LNCAP (cell line): ENCODE results near the gene CEP112.

ENCODE experiments used
- CTCF ChIP-seq: fragments of 450-650 bp; IDR thresholded peaks from 2 replicates; pipeline ENCODE4 v1.5.1; 2017; ENCODE audit warnings: mild to moderate bottlenecking

CEP112 gene

DNA sequence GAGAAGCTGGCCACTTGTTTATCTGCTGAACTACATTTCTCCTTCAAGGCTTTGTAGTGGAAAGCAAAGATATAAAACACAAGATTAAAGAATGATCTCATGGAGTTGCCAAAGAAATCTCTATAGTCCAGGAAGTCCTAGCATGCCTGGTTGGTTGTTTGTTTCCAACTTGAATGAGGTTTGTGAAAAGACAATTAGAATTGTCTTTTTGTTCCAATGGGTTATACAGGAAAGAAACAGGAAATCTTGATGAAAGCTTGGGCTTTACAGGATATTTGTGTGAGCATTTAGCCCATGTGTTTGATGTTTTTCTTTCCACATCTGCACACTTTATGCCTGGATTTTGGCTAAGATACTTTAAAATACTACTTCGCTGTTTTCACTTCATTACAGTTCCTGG, 273.4 kb downstream of the CEP112 start:
- no peak for TF ChIP-seq CTCF

DNA sequence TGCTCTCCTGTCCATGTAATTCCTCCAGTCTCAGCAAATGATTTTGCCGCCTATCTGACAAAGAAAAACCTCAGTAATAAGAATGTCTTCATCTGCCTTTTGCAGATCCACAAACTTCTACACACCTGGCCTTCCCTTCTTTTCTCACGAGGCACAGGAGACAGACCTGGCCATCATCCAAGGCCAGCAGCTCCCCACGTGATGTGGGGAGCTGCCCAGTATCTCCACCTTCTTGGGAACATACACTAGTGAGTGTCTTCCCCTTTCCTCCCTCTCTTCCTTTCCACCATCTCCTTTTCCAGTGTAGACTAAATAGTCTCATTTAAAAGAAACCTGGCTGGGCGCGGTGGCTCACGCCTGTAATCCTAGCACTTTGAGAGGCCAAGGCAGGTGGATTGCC, 274.4 kb downstream of the CEP112 start:
- TF ChIP-seq CTCF: no peak

DNA sequence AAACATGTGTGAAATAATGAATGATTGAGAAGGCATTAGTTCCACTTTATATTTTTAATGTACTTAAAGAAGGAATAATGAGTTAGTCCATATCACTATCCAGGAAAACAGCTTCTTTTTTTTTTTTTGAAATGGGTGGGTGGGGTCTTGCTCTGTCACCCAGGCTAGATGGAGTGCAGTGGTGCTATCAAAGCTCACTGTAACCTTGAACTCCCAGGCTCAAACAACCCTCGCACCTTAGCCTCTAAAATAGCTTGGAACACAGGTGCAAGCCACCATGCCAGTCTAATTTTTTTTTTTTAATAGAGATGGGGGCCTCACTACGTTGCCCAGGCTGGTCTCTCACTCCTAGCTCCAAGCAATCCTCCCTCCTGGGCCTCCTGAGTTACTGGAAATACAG, 275.5 kb downstream of the CEP112 start:
- no peak for TF ChIP-seq CTCF

DNA sequence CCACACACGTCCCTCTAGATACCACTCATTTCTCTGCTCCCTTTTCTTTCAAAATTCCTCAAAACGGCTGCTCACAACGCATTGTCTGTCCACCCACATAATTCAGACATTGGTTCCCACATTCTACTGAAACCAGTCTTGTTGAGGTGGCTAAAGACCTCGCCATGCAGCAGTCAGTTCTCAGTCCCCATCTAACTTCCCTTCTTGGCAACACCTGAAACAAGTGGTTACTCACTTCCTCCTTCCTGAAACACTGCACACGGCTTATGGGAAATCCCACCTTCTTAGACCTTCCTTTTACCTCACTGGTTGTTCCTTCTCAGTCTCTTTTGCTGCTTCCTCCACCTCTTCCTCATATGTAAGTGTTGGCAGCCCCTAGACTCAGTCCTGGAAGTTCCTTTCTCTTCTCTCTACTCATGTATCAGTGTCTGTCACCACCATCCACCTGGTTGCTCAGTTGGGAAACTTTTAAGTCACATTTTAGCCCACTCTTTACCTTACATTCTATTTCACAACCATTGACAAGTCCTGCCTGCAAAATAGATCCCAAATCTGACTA, 277.1 kb downstream of the CEP112 start:
- no peak for TF ChIP-seq CTCF

DNA sequence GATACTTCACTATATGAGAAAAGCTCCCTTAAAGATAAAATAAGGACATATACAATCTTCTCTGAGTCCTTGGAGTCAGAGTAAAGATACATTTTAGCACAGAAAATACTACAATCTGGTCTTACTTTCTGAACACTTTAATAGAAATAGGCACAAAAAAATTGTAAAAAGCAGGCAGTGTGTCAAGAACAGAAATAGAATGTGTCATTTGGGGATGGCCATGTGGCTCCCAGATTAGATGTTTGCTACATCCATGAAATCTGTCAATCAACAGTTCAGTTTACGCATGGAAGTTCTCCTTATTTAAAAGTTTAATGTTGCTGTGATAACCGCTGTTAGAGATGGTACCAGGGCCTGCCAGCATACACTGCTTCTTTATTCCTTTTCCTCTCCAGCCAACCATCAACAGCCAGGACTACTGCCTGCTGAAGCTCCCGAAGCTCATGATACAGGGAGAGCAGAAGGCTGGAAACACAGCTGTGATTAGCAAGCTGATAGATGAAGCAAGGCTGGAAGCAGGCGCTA, 278.5 kb downstream of the CEP112 start:
- TF ChIP-seq CTCF: no peak

DNA sequence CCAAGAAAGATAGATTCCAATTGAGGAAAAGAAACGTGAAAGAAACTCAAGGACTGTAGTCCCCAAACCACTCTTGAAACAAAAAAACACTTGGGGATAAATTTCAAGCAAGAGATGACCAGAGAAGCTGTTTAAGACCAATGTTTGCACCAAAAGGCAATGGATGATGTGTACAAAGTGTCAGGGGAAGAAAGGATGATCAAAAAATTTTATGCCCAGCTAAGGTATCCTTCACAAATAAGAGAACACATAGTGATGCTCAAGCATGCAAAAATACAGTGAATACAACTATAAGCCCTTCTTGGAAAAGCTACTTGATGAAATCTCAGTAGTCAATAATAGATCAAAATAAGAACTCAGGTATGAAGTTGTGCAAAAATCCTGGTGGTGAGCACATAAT, 281.1 kb downstream of the CEP112 start:
- no peak for TF ChIP-seq CTCF

GRCh38 chr17:65902831-65903522, 289.0 kb downstream of the CEP112 start:
- no peak for TF ChIP-seq CTCF

DNA sequence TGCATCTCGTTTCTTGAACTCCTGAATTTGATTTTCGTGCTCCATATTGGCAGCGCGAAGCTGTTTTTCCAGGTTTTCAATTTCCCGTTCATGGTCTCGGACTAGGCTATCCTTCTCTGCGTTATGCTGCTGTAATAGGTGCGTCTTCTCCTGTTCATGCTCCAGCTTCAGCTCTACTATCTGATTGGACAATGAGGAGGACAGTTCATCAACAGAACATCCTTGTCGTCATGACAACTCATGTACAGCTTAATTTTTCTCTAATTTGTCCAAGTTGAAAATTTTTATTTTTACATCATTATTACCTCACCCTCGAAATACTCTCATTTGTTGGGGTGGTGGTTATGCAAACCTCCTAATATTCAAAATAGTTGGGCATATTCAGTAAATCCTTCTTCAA, 289.8 kb downstream of the CEP112 start:
- no peak for TF ChIP-seq CTCF
